Smooth muscle cell (in vitro differentiated cells): Measurements from ENCODE around the gene FASN. TPM values are rescaled to one million over a fixed set of nuclear protein-coding genes. Genes with fewer than 3 reads are reported as not detected.

Experiments used
- DNase-seq: peaks from one replicate; lab custom pipeline; 2025; ENCODE audit not compliant: unreplicated experiment; lab: John Stamatoyannopoulos, UW
- H2AFZ ChIP-seq: fragments of 200-600 bp; sonication (generic); 2 replicates; pipeline ENCODE4 v1.6.0; 2016; ENCODE audit warnings: antibody characterized with exemption, low read depth, mild to moderate bottlenecking
- H3F3A ChIP-seq: fragments of 200-600 bp; sonication (generic); 2 replicates; pipeline ENCODE4 v1.6.0; 2017; ENCODE audit warnings: antibody characterized with exemption, low read depth
- H3K27ac ChIP-seq: fragments of 200-600 bp; sonication (generic); 2 replicates; pipeline ENCODE4 v1.5.1; 2016; ENCODE audit warnings: low read depth, mild to moderate bottlenecking
- H3K27me3 ChIP-seq: fragments of 200-600 bp; sonication (generic); 2 replicates; pipeline ENCODE4 v1.6.1; 2016; ENCODE audit warnings: low read depth, mild to moderate bottlenecking
- H3K36me3 ChIP-seq: fragments of 200-600 bp; sonication (generic); 2 replicates; pipeline ENCODE4 v1.5.1; 2016; ENCODE audit warnings: low read depth
- H3K4me1 ChIP-seq: fragments of 200-600 bp; sonication (generic); 2 replicates; pipeline ENCODE4 v1.5.1; 2016; ENCODE audit warnings: low read depth
- H3K4me2 ChIP-seq: fragments of 200-600 bp; sonication (generic); 2 replicates; pipeline ENCODE4 v1.6.0; 2016; ENCODE audit warnings: mild to moderate bottlenecking
- H3K4me3 ChIP-seq: fragments of 200-600 bp; sonication (generic); 2 replicates; pipeline ENCODE4 v1.5.1; 2016; ENCODE audit warnings: mild to moderate bottlenecking
- H3K79me2 ChIP-seq: fragments of 200-600 bp; sonication (generic); 2 replicates; pipeline ENCODE4 v1.6.0; 2016; ENCODE audit warnings: low read depth, mild to moderate bottlenecking
- H3K9ac ChIP-seq: fragments of 200-600 bp; sonication (generic); 2 replicates; pipeline ENCODE4 v1.6.0; 2016; ENCODE audit warnings: low read depth
- H3K9me3 ChIP-seq: fragments of 200-600 bp; sonication (generic); replicated peaks from 2 replicates; pipeline ENCODE4 v1.5.1; 2016; ENCODE audit warnings: low read depth
- H4K20me1 ChIP-seq: fragments of 200-600 bp; sonication (generic); 2 replicates; pipeline ENCODE4 v1.6.0; 2016; ENCODE audit warnings: low read depth
- CTCF ChIP-seq: fragments of 200-600 bp; sonication (generic); IDR thresholded peaks from 2 replicates; pipeline ENCODE4 v1.5.1; 2017; ENCODE audit warnings: borderline replicate concordance, mild to moderate bottlenecking, antibody characterized with exemption; ENCODE audit not compliant: insufficient read depth, poor library complexity, severe bottlenecking
- WGBS: methylation state at CpG from one replicate; pipeline ENCODE4 v1.1.7; 2016; ENCODE audit warnings: low lambda C conversion rate; 5-methylcytosine and 5-hydroxymethylcytosine counted together
- polyA plus RNA-seq: library from polyadenylated mRNA; unstranded; fragments of >200 nt; fragmentation: Nextera tagmentation; extraction: Ambion mirVana; gene quantifications from 2 replicates; pipeline ENCODE4 v1.2.1, GENCODE V29; 2016
- total RNA-seq: library from RNA; depleted of rRNA; stranded (reverse); fragments of >200 nt; gene quantifications from 2 replicates; pipeline ENCODE4 v1.2.3, GENCODE V29; 2014

FASN gene
- total and polyA plus RNA-seq, 2 experiments from 2014 or later: 46.6 to 49.3 TPM

GRCh38 chr17:82080048-82080788, 17.8 kb downstream of the FASN start:
- WGBS: 95% methylated on average over 36 of the region's 36 CpGs
- H3K27ac ChIP-seq: no peak overlapping the region
- H2AFZ ChIP-seq: no peak overlapping the region
- H3K4me3 ChIP-seq: no peak overlapping the region
- no peaks in the 10 kb centered on the region for H3K79me2 ChIP-seq
- H3K36me3 ChIP-seq: no peaks in the 10 kb centered on the region
- H3K27me3 ChIP-seq: no peaks in the 10 kb centered on the region
- no peak for DNase-seq
- no peak overlapping the region for H3K9ac ChIP-seq
- no peaks in the 10 kb centered on the region for H3K9me3 ChIP-seq
- H4K20me1 ChIP-seq: peaks cover 40% of the 10 kb centered on the region
- no peak for TF ChIP-seq CTCF
- no peaks in the 10 kb centered on the region for H3K4me1 ChIP-seq
- no peak overlapping the region for H3K4me2 ChIP-seq
- H3F3A ChIP-seq: no peaks in the 10 kb centered on the region

- WGBS: 95% methylated on average over 38 of the region's 47 CpGs
- H3K36me3 ChIP-seq: no peaks in the 10 kb centered on the region
- H3K9me3 ChIP-seq: no peaks in the 10 kb centered on the region
- no peak overlapping the region for H3K4me3 ChIP-seq
- no peak overlapping the region for H3K4me2 ChIP-seq
- DNase-seq: no peak
- peaks cover 34% of the 10 kb centered on the region for H4K20me1 ChIP-seq
- no peak overlapping the region for H3K9ac ChIP-seq
- no peaks in the 10 kb centered on the region for H3K4me1 ChIP-seq
- no peak for TF ChIP-seq CTCF
- no peaks in the 10 kb centered on the region for H3F3A ChIP-seq
- no peak overlapping the region for H2AFZ ChIP-seq
- no peaks in the 10 kb centered on the region for H3K27me3 ChIP-seq
- H3K27ac ChIP-seq: no peak overlapping the region
- no peaks in the 10 kb centered on the region for H3K79me2 ChIP-seq
These were observed 18.9 kb downstream of the FASN start for GRCh38 chr17:82079001-82079677.

GRCh38 chr17:82078433-82078832, 19.6 kb downstream of the FASN start:
- WGBS: over 99% methylated on average over 18 of the region's 18 CpGs
- Histone ChIP-seq H3K4me2 (no peak overlapping the region), H3K27me3 (no peaks in the 10 kb centered on the region), H3K4me3 (no peak overlapping the region), H3K9me3 (no peaks in the 10 kb centered on the region), H3K9ac (no peak overlapping the region), H3K4me1 (no peaks in the 10 kb centered on the region), H4K20me1 (peaks cover 27% of the 10 kb centered on the region), H3K36me3 (no peaks in the 10 kb centered on the region), H3K79me2 (no peaks in the 10 kb centered on the region), H3K27ac (no peak overlapping the region), H3F3A (no peaks in the 10 kb centered on the region), H2AFZ (no peak overlapping the region)
- no peak for TF ChIP-seq CTCF
- DNase-seq: no peak
